SK-N-SH (cell line): Measurements from ENCODE around the gene ZNF518A. TPM values are rescaled to one million over a fixed set of nuclear protein-coding genes. Genes with fewer than 3 reads are reported as not detected.

Source experiments
- CTCF ChIA-PET: fragments of 300-600, 350-600 bp; formaldehyde crosslinking; extraction: SDS; loops from one replicate; lab custom pipeline; 2021; lab: Yijun Ruan, JAX
- POLR2A ChIA-PET: fragments of 350-600 bp; sonication (Branson Sonifier 250); formaldehyde crosslinking; extraction: SDS; loops from one replicate; lab custom pipeline; 2020; ENCODE audit warnings: antibody characterized with exemption, inconsistent platforms; lab: Yijun Ruan, JAX
- DNase-seq: peaks from one replicate; pipeline ENCODE4 v3.0.0; 2012
- H2AFZ ChIP-seq: fragments of 200-600 bp; sonication (generic); 2 replicates; pipeline ENCODE4 v1.8.1; 2016; ENCODE audit warnings: antibody characterized with exemption, mild to moderate bottlenecking, low read depth
- H3F3A ChIP-seq: fragments of 200-600 bp; sonication (generic); replicated peaks from 2 replicates; pipeline ENCODE3; 2016; ENCODE audit warnings: antibody characterized with exemption, mild to moderate bottlenecking; ENCODE audit not compliant: insufficient read depth
- H3K27ac ChIP-seq, 2 experiments: fragments of 200-500 bp in 1 of 2; fragments of 200-600 bp in 1 of 2; sonication (Bioruptor generic) in 1 of 2; sonication (generic), shearing (Covaris generic) in 1 of 2; 2 replicates each; pipeline versions ENCODE4 v1.5.1 to v1.6.1; 2014 to 2016; ENCODE audit warnings: low read depth in 2 of 2, inconsistent platforms in 1 of 2, low read length in 1 of 2, mild to moderate bottlenecking in 1 of 2, mixed read lengths in 1 of 2
- H3K27me3 ChIP-seq: fragments of 200-600 bp; sonication (generic), shearing (Covaris generic); 2 replicates; pipeline ENCODE4 v1.6.1; 2016; ENCODE audit warnings: mixed run types; ENCODE audit not compliant: insufficient read depth
- H3K36me3 ChIP-seq, 2 experiments: fragments of 200-500 bp in 1 of 2; fragments of 200-600 bp in 1 of 2; sonication (Bioruptor generic) in 1 of 2; sonication (generic) in 1 of 2; replicated peaks in 1 of 2; 2 replicates each; pipeline versions ENCODE3 to v1.5.1; 2014 to 2016; ENCODE audit warnings: low read length in 1 of 2, mild to moderate bottlenecking in 1 of 2; ENCODE audit not compliant: insufficient read depth in 2 of 2, control insufficient read depth in 1 of 2
- H3K4me1 ChIP-seq, 2 experiments: fragments of 200-500 bp in 1 of 2; fragments of 200-600 bp in 1 of 2; sonication (Bioruptor generic) in 1 of 2; sonication (generic), shearing (Covaris generic) in 1 of 2; 2 replicates each; pipeline versions ENCODE4 v1.5.1 to v1.6.1; 2014 to 2016; ENCODE audit warnings: low read depth in 1 of 2, low read length in 1 of 2, mixed run types in 1 of 2; ENCODE audit not compliant: insufficient read depth in 2 of 2, control insufficient read depth in 1 of 2
- H3K4me2 ChIP-seq: fragments of 200-600 bp; sonication (generic), shearing (Covaris generic); 2 replicates; pipeline ENCODE4 v1.6.1; 2017; ENCODE audit warnings: mixed run types
- H3K4me3 ChIP-seq, 2 experiments: fragments of 200-500 bp in 1 of 2; fragments of 200-600 bp in 1 of 2; sonication (Bioruptor generic) in 1 of 2; sonication (generic), shearing (Covaris generic) in 1 of 2; 2 replicates each; pipeline versions ENCODE4 v1.5.1 to v1.8.1; 2014 to 2016; ENCODE audit warnings: low read depth in 2 of 2, inconsistent platforms in 1 of 2, low read length in 1 of 2, mild to moderate bottlenecking in 1 of 2, mixed read lengths in 1 of 2, moderate library complexity in 1 of 2
- H3K79me2 ChIP-seq: fragments of 200-600 bp; sonication (generic); 2 replicates; pipeline ENCODE4 v1.8.1; 2017; ENCODE audit warnings: mild to moderate bottlenecking; ENCODE audit not compliant: insufficient read depth
- H3K9ac ChIP-seq: fragments of 200-600 bp; sonication (generic); 2 replicates; pipeline ENCODE4 v1.6.1; 2017; ENCODE audit warnings: mixed run types
- H3K9me2 ChIP-seq: fragments of 200-600 bp; sonication (generic); 2 replicates; pipeline ENCODE4 v1.6.1; 2017; ENCODE audit warnings: mixed run types
- H3K9me3 ChIP-seq: fragments of 200-600 bp; sonication (generic); 2 replicates; pipeline ENCODE4 v1.6.1; 2017; ENCODE audit warnings: mixed run types, mild to moderate bottlenecking, moderate library complexity
- H4K20me1 ChIP-seq: fragments of 200-600 bp; sonication (generic); 2 replicates; pipeline ENCODE4 v1.6.1; 2017; ENCODE audit warnings: mild to moderate bottlenecking, mixed run types; ENCODE audit not compliant: insufficient read depth
- CHD2 ChIP-seq: fragments of 150-350 bp; IDR thresholded peaks from 2 replicates; pipeline ENCODE4 v1.6.1; 2018; ENCODE audit warnings: low read length; ENCODE audit not compliant: partially characterized antibody
- EP300 ChIP-seq, 2 experiments: IDR thresholded peaks; 2 replicates each; pipeline versions ENCODE4 v1.4.0 to v1.6.1; 2012; ENCODE audit warnings: borderline replicate concordance in 1 of 2, low read depth in 1 of 2, low read length in 1 of 2
- JUND ChIP-seq: IDR thresholded peaks from 2 replicates; pipeline ENCODE4 v1.4.0; 2012
- NFIC ChIP-seq: IDR thresholded peaks from 2 replicates; pipeline ENCODE4 v1.4.0; 2012; ENCODE audit warnings: borderline replicate concordance
- NRF1 ChIP-seq: IDR thresholded peaks from 2 replicates; pipeline ENCODE4 v1.6.1; 2012; ENCODE audit warnings: low read depth, mild to moderate bottlenecking, low read length
- RCOR1 ChIP-seq: fragments of 150-350 bp; IDR thresholded peaks from 2 replicates; pipeline ENCODE4 v1.6.1; 2017; ENCODE audit warnings: antibody characterized with exemption, low read length
- YY1 ChIP-seq: IDR thresholded peaks from 2 replicates; pipeline ENCODE4 v1.4.0; 2012; ENCODE audit warnings: low read depth, mild to moderate bottlenecking
- WGBS: methylation state at CpG from one replicate; pipeline ENCODE4 v1.1.6; 2017; ENCODE audit warnings: low lambda C conversion rate; 5-methylcytosine and 5-hydroxymethylcytosine counted together
- polyA plus RNA-seq, 3 experiments: library from polyadenylated mRNA; depleted of rRNA; stranded (reverse); fragments of >200 nt; gene quantifications; 2 replicates each; pipeline ENCODE4 v1.2.3, GENCODE V29; 2012
- TF ChIP-seq, protein P1 (sequence below): IDR thresholded peaks from 2 replicates; pipeline ENCODE4 v1.6.1; 2012; ENCODE audit warnings: mild to moderate bottlenecking, low read depth, low read length, moderate library complexity
- TF ChIP-seq, protein P2 (sequence below): IDR thresholded peaks from 2 replicates; pipeline ENCODE4 v1.4.0; 2012; ENCODE audit warnings: low read depth, borderline replicate concordance

ZNF518A gene
- polyA plus RNA-seq, 1 of the 3 experiments (the other 2 are of a cell fraction) = 1.7 TPM

DNA sequence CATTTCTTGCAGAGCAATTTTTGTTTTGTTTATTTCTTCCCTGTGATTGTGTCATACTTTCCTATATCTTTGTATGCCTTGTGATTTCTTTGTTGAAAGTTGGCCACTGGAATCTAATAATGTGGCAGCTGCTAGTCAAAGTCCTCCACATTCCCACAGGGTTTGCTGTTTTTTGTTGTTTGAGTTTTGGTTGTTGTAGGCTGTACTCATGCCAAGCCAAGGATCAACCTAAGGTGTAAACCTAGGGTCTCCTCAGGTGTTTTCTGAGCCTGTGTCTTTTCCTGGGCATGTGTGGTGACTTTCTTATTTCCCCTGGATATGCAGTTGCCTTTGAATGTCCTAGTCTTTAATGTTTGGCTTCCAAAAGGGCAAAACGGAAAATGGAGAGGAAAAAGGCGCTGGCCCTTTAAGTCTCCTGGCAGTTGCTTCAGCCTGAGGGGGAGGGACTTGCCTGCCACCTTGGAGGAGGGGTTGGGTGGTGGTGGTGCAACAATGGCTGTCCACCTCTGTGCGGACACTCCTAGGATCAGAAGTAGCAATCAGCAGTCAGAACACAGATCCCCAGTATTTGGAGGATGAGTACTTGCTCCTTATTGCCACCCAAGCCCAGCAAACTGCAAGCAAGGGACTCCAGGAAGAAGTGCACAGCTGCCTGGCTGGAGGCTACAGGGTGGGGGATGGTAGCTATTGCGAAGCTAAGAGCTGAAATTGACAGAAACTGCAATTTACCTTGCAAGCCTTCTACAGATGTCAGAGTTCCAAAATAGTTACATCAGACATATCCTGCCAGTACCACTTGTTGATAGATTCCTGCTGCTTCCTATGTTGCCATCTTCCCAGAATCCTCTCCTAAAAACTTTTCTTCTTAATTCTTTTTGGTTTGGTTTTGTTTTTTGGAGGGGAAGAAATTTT lies 5.6 kb upstream of the ZNF518A start:
- Histone ChIP-seq H3K4me1 (peaks cover 0 to 5% of the 10 kb centered on the region in 2 experiments; a peak in 1 of 4 replicates), H3F3A (peaks cover 10% of the 10 kb centered on the region), H3K4me3 (peak overlapping the region in 1 of 2 experiments; percentile 26; a peak in 2 of 4 replicates), H3K79me2 (no peaks in the 10 kb centered on the region), H2AFZ (peak overlapping the region; percentile 6; the same call in 1 of the 2 replicates), H3K27me3 (peaks cover 8% of the 10 kb centered on the region; the same call in 1 of the 2 replicates), H3K27ac (no peak overlapping the region; a peak in 1 of 4 replicates), H3K9me3 (no peaks in the 10 kb centered on the region; the same call in 1 of the 2 replicates), H3K4me2 (no peak overlapping the region), H3K9me2 (no peaks in the 10 kb centered on the region), H3K36me3 (no peaks in the 10 kb centered on the region), H4K20me1 (no peaks in the 10 kb centered on the region), H3K9ac (no peak overlapping the region)
- POLR2A ChIA-PET = interaction anchor here (1.9 kb wide), 1 partner anchor 35 kb away, joined by 5 read pairs; no protein-coding TSS in a partner anchor
- 40% methylated on average over 3 of the region's 4 CpGs for WGBS
- TF ChIP-seq, protein P1, sequence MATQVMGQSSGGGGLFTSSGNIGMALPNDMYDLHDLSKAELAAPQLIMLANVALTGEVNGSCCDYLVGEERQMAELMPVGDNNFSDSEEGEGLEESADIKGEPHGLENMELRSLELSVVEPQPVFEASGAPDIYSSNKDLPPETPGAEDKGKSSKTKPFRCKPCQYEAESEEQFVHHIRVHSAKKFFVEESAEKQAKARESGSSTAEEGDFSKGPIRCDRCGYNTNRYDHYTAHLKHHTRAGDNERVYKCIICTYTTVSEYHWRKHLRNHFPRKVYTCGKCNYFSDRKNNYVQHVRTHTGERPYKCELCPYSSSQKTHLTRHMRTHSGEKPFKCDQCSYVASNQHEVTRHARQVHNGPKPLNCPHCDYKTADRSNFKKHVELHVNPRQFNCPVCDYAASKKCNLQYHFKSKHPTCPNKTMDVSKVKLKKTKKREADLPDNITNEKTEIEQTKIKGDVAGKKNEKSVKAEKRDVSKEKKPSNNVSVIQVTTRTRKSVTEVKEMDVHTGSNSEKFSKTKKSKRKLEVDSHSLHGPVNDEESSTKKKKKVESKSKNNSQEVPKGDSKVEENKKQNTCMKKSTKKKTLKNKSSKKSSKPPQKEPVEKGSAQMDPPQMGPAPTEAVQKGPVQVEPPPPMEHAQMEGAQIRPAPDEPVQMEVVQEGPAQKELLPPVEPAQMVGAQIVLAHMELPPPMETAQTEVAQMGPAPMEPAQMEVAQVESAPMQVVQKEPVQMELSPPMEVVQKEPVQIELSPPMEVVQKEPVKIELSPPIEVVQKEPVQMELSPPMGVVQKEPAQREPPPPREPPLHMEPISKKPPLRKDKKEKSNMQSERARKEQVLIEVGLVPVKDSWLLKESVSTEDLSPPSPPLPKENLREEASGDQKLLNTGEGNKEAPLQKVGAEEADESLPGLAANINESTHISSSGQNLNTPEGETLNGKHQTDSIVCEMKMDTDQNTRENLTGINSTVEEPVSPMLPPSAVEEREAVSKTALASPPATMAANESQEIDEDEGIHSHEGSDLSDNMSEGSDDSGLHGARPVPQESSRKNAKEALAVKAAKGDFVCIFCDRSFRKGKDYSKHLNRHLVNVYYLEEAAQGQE = no peak
- CTCF ChIA-PET = no interaction called here
- peak; percentile 30 for DNase-seq

DNA sequence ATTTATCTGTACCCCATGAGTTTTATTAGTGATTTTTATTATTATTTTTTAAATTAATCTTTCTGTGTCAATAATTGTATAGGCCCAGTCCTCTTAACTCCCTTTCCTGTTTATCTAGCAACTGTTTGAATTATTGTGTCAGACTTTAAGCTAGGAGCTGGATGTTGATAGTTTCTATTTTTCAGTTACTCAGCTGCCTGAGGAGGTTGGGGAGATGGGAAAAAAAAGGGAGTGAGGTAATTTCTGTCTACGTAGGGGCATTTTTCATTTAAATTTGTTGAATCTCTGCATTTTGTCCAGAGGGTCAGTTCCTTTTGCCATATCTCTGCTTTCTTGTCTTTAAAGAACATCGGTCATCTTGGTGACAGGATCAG lies 5.0 kb upstream of the ZNF518A start:
- H3K79me2 ChIP-seq = no peaks in the 10 kb centered on the region
- H3K4me3 ChIP-seq = no peak overlapping the region
- peak overlapping the region; percentile 6; the same call in 1 of the 2 replicates for H2AFZ ChIP-seq
- H3K4me2 ChIP-seq = no peak overlapping the region
- no peaks in the 10 kb centered on the region for H3K9me2 ChIP-seq
- no peak overlapping the region for H3K9ac ChIP-seq
- ChIA-PET CTCF (no interaction called here), POLR2A (interaction anchor here (1.9 kb wide), 1 partner anchor 35 kb away, joined by 5 read pairs; no protein-coding TSS in a partner anchor)
- peaks cover 10% of the 10 kb centered on the region for H3F3A ChIP-seq
- H3K9me3 ChIP-seq = no peaks in the 10 kb centered on the region; the same call in 1 of the 2 replicates
- peaks cover 0 to 7% of the 10 kb centered on the region in 2 experiments; a peak in 1 of 4 replicates for H3K4me1 ChIP-seq
- no peaks in the 10 kb centered on the region for H4K20me1 ChIP-seq
- no peak for DNase-seq
- WGBS = 69% methylated on average over 2 of the region's 2 CpGs
- peaks cover 1% of the 10 kb centered on the region; the same call in 1 of the 2 replicates for H3K27me3 ChIP-seq
- no peak for TF ChIP-seq YY1
- TF ChIP-seq JUND = no peak
- no peak for TF ChIP-seq RCOR1
- TF ChIP-seq, protein P2, sequence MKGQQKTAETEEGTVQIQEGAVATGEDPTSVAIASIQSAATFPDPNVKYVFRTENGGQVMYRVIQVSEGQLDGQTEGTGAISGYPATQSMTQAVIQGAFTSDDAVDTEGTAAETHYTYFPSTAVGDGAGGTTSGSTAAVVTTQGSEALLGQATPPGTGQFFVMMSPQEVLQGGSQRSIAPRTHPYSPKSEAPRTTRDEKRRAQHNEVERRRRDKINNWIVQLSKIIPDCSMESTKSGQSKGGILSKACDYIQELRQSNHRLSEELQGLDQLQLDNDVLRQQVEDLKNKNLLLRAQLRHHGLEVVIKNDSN = no peak
- no peak for TF ChIP-seq NRF1
- TF ChIP-seq NFIC = no peak
- TF ChIP-seq CHD2 = no peak
- no peak for TF ChIP-seq EP300 (IDR thresholded peaks at IDR 0.05; ENCODE audit: borderline replicate concordance in 1 of 2, low read depth in 1 of 2, low read length in 1 of 2)
- H3K36me3 ChIP-seq = no peaks in the 10 kb centered on the region
- H3K27ac ChIP-seq = no peak overlapping the region
